Measurements from ENCODE around the gene CRACR2A. TPM values are rescaled to one million over a fixed set of nuclear protein-coding genes. Genes with fewer than 3 reads are reported as not detected.

Gene CRACR2A
- total RNA-seq, 1 donor: 9.5 TPM

DNA sequence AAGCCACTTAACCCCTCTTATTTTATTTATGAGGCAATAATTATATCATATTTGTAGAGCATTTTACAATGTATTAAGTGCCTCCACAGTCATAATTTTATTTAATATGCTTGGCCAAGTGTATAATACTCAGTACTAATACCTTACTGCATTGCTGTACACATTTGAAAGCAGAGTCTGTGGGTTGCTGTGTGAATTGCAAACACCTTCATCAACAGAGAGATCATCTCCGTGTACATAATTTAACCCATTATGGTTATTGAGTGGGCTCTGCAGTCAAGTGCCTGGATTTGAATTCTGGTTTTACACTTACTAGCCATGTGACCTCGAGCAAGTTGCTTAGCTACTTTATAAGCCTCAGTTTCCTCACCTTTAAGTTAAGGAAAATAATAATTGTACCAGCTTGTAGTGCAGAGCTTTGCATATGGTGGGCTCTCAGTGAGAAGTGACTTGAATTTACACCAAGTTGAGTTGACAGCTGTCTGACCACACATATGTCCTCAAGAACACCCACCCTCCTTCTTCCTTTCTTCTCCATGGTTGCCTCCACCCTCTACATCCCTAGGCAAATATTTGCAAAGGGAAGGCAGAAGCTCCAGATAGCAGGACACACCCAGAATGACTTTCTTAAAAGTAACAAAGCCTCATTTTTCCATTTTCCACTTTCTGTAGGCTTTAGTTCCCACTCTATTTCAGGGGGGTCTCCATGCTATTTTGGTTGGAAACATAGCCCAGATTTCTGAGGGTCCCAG is 12.3 kb downstream of the CRACR2A start:
- no peak for DNase-seq (ENCODE audit: low read depth)
- H3K4me3 ChIP-seq (ENCODE audit: low read depth, low read length): no peak overlapping the region
- TF ChIP-seq, protein P1, sequence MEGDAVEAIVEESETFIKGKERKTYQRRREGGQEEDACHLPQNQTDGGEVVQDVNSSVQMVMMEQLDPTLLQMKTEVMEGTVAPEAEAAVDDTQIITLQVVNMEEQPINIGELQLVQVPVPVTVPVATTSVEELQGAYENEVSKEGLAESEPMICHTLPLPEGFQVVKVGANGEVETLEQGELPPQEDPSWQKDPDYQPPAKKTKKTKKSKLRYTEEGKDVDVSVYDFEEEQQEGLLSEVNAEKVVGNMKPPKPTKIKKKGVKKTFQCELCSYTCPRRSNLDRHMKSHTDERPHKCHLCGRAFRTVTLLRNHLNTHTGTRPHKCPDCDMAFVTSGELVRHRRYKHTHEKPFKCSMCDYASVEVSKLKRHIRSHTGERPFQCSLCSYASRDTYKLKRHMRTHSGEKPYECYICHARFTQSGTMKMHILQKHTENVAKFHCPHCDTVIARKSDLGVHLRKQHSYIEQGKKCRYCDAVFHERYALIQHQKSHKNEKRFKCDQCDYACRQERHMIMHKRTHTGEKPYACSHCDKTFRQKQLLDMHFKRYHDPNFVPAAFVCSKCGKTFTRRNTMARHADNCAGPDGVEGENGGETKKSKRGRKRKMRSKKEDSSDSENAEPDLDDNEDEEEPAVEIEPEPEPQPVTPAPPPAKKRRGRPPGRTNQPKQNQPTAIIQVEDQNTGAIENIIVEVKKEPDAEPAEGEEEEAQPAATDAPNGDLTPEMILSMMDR (IDR thresholded peaks at IDR 0.05; ENCODE audit: insufficient read depth, low read depth, low read length): no peak

DNA sequence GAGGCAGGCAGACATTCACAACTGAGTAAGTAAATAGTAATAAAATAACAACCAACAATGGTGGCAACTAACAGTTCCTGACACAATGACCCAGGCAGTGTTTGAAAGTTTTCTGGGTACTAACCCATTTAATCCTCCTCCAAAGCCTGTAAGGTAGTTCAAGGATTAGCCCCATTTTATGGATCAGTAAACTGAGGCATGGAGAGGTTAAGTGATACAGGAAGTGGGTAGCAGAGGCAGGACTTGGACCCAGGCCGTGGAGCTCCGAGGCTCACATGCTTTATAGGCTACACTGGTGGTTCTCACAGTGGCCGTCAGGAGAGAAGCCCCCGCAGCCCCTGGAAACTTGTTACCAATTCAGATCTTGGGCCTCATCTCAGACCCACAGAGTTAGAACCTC is 17.5 kb downstream of the CRACR2A start:
- no peak for DNase-seq (ENCODE audit: low read depth)
- TF ChIP-seq, protein P1 (IDR thresholded peaks at IDR 0.05; ENCODE audit: insufficient read depth, low read depth, low read length): no peak
- no peak overlapping the region for H3K4me3 ChIP-seq (ENCODE audit: low read depth, low read length)

DNA sequence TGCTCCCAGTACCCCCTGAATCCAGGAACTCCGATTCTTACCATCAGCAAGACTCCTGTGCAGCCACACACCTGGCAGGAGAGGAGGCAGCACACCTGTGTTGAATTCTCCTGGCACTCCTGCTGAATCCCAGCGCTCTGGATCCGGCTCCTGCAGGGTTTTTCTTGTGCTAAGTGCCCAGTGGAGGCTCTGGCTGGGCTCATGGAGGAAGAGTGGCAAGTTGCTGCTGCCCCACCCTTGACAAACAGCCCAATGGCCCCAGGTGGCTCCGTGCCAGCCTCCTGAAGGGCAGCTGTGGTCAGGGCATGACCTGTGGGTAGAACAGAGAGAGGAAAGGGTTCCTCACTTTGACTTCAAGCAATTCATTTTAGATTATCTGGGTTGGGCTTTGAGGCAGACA is 20.0 kb downstream of the CRACR2A start:
- TF ChIP-seq, protein P1 (IDR thresholded peaks at IDR 0.05; ENCODE audit: insufficient read depth, low read depth, low read length): no peak
- no peak overlapping the region for H3K4me3 ChIP-seq (ENCODE audit: low read depth, low read length)
- DNase-seq (ENCODE audit: low read depth): no peak

DNA sequence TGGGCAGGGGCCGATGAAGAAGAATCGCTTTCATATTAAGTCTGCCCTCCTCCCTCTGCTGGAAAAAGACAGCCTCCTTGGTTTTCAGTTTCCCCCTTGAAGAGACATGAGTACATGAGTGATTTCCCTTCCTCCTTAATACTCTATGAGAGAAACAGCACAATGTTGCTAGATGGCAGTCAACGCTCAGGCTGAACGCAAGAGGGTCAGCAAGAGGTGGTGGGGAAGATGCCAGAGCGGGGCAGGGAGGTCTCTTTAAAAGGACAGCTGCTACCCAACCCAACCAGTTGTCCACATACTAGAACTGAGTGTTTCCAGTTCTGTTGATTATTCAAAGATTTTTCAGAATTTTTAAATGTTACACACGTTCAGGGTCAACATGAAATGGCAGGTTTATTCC is 22.8 kb downstream of the CRACR2A start:
- no peak for DNase-seq (ENCODE audit: low read depth)
- TF ChIP-seq, protein P1 (IDR thresholded peaks at IDR 0.05; ENCODE audit: insufficient read depth, low read depth, low read length): no peak
- no peak overlapping the region for H3K4me3 ChIP-seq (ENCODE audit: low read depth, low read length)

DNA sequence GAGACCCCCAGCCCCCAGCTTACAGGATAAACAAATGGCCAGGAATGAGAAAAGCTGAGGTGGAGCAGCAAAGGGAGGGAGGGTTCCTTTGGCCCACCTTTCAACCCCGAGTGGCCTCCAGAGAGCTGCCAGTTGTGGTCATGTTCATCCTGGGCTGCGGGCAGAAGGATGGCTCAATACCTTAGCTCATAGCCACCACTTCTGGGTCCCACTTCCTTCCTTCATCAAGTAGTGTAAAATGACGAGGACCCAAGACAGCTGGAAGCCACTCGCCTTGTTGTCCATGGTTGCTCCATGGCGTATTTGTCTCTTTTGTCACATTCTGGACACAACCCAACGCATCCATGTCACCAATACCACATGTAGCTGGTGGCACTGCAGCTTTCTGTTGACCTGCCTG is 24.2 kb downstream of the CRACR2A start:
- no peak overlapping the region for H3K4me3 ChIP-seq (ENCODE audit: low read depth, low read length)
- DNase-seq (ENCODE audit: low read depth): no peak
- TF ChIP-seq, protein P1 (IDR thresholded peaks at IDR 0.05; ENCODE audit: insufficient read depth, low read depth, low read length): no peak

DNA sequence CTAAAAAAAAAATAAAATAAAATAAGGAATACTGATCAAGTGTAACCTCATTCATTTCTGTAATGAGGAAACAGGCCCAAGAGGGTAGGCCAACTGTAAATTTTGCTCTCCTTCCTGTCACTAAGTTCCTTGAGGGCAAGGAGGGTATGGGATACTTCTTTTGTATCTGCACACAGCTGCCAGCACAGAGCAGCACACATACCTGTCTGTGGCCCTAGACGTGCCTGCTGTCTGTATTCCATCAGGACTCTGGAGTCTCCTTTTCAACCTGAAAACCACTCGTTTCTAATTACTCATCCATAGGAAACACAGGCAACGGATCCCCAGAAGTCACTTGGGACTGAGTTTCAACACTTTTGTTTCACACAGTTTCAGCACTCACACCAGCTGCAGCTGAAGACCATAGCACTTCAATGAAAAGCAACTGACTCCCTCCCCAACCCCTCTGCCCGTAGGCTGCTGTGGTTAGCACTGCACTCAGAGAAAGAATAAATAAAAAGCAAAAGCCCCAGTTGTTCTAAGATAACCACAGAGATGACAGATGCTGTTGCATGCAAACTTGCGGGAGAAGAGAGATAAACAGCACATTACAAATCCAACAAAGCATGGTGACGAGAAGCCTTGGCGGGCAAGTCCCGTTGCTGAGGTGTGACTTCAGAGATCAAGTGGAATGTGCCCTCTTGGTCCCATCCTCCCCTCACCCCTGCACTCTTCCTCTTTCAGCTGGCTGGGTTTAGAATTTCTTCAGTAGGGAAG is 24.9 kb downstream of the CRACR2A start:
- peak; percentile 78 for DNase-seq (ENCODE audit: low read depth)
- TF ChIP-seq, protein P1 (IDR thresholded peaks at IDR 0.05; ENCODE audit: insufficient read depth, low read depth, low read length): no peak
- no peak overlapping the region for H3K4me3 ChIP-seq (ENCODE audit: low read depth, low read length)
